GM12892 (cell line): ENCODE measurements around the gene QKI.

ENCODE experiments used
- POLR2A ChIP-seq: IDR thresholded peaks from 2 replicates; pipeline ENCODE4 v1.6.1; 2011; ENCODE audit warnings: low read depth, low read length, control low read depth
- POLR2AphosphoS5 ChIP-seq: IDR thresholded peaks from 2 replicates; pipeline ENCODE4 v1.6.1; 2011; ENCODE audit warnings: low read depth, low read length, control low read depth
- TAF1 ChIP-seq: IDR thresholded peaks from 2 replicates; pipeline ENCODE4 v1.6.1; 2011; ENCODE audit warnings: low read depth, mild to moderate bottlenecking, control low read depth, low read length, borderline replicate concordance

- TF ChIP-seq POLR2A, result no peak
- TF ChIP-seq POLR2AphosphoS5, result no peak
- TF ChIP-seq TAF1, result no peak
Observed at GRCh38 chr6:163376187-163376586, 38.3 kb upstream of the QKI start.
